A549 (cell line): ENCODE measurements around the gene LHX2.

Source experiments
- KDM1A ChIP-seq: fragments of 200-600 bp; sonication (generic); IDR thresholded peaks from 2 replicates; pipeline ENCODE4 v1.6.1; 2016; ENCODE audit warnings: low read depth, mild to moderate bottlenecking
- KDM5A ChIP-seq: fragments of 200-600 bp; sonication (generic); IDR thresholded peaks from 2 replicates; pipeline ENCODE4 v1.6.1; 2016; ENCODE audit warnings: antibody characterized with exemption, mild to moderate bottlenecking
- POLR2A ChIP-seq: IDR thresholded peaks from 2 replicates; pipeline ENCODE4 v1.6.1; 2012; ENCODE audit warnings: mild to moderate bottlenecking, low read length
- SREBF2 ChIP-seq: fragments of 450-650 bp; IDR thresholded peaks from 2 replicates; pipeline ENCODE4 v1.6.1; 2014; ENCODE audit warnings: mild to moderate bottlenecking, moderate library complexity
- TF ChIP-seq, protein P1 (sequence below): fragments of >200 bp; sonication (Bioruptor Twin); formaldehyde crosslinking; IDR thresholded peaks from 3 replicates; pipeline ENCODE4 v1.5.1; 2016

DNA sequence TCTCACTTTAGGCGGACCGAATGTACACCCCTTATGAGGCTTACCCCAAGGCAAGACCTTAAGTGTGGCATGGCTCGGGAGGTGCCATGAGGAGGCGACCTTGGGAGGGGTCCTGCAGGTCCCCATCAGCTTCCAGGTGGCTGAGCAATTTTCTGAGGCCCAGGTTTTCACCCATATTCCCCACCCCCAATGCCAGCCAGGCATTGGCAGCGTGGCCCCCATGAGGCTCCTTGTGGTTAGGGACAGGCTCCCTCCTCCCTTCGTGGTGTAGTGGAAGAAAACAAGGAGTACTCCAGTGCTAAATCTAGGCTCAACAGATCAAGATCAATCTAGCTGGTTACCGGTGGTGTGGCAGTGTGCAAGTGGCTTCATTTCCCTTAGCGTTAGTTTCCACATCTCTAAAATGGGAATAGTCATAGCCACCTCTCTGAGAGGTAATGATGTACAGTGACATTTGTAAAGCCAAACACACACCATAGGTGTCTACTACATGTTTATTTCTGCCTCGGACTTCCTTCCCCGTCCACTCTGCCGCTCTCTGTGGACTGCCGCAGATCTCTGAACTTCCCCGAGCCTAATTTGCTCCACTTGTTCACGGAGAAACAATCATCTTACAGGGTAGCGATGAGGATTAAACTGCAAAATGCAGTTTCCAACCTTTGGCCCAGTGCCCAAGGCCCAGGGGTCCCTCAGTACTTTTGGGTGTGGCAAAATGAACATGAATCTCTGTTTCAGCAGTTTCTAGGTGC is 8.4 kb downstream of the LHX2 start:
- no peak for TF ChIP-seq KDM5A
- no peak for TF ChIP-seq KDM1A
- TF ChIP-seq, protein P1, sequence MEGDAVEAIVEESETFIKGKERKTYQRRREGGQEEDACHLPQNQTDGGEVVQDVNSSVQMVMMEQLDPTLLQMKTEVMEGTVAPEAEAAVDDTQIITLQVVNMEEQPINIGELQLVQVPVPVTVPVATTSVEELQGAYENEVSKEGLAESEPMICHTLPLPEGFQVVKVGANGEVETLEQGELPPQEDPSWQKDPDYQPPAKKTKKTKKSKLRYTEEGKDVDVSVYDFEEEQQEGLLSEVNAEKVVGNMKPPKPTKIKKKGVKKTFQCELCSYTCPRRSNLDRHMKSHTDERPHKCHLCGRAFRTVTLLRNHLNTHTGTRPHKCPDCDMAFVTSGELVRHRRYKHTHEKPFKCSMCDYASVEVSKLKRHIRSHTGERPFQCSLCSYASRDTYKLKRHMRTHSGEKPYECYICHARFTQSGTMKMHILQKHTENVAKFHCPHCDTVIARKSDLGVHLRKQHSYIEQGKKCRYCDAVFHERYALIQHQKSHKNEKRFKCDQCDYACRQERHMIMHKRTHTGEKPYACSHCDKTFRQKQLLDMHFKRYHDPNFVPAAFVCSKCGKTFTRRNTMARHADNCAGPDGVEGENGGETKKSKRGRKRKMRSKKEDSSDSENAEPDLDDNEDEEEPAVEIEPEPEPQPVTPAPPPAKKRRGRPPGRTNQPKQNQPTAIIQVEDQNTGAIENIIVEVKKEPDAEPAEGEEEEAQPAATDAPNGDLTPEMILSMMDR, result no peak
- no peak for TF ChIP-seq POLR2A
- no peak for TF ChIP-seq SREBF2
